Measurements from ENCODE around the gene LOXHD1.

The LOXHD1 gene

GRCh38 chr18:46657115-46657955, at the start of gene LOXHD1:
Gene LOXHD1, minus strand, starts transcription at chr18:46657220. Its CDS starts 187 bp downstream, at chr18:46657033.
- DNase-seq, result no peak

GRCh38 chr18:46705521-46705920, 48.5 kb upstream of the LOXHD1 start:
- DNase-seq, result no peak

GRCh38 chr18:46704816-46705215, 47.8 kb upstream of the LOXHD1 start:
- no peak for DNase-seq

GRCh38 chr18:46704189-46704588, 47.2 kb upstream of the LOXHD1 start:
- DNase-seq, result no peak

- DNase-seq, result no peak
Observed at GRCh38 chr18:46702471-46702870, 45.5 kb upstream of the LOXHD1 start.

GRCh38 chr18:46700066-46700824, 43.2 kb upstream of the LOXHD1 start:
- no peak for DNase-seq

- DNase-seq, result no peak
Observed at GRCh38 chr18:46696702-46697101, 39.7 kb upstream of the LOXHD1 start.

GRCh38 chr18:46696268-46696667, 39.2 kb upstream of the LOXHD1 start:
- DNase-seq, result no peak

- DNase-seq, result no peak
Observed at GRCh38 chr18:46693996-46694395, 37.0 kb upstream of the LOXHD1 start.

- no peak for DNase-seq
Observed at GRCh38 chr18:46688853-46689525, 32.0 kb upstream of the LOXHD1 start.

GRCh38 chr18:46686186-46686585, 29.2 kb upstream of the LOXHD1 start:
- no peak for DNase-seq

- DNase-seq, result no peak
Observed at GRCh38 chr18:46683252-46683651, 26.2 kb upstream of the LOXHD1 start.

GRCh38 chr18:46680784-46681695, 24.0 kb upstream of the LOXHD1 start:
- no peak for DNase-seq

- DNase-seq, result no peak
Observed at GRCh38 chr18:46679846-46680598, 23.0 kb upstream of the LOXHD1 start.

GRCh38 chr18:46678785-46679399, 21.9 kb upstream of the LOXHD1 start:
- DNase-seq, result no peak

- no peak for DNase-seq
Observed at GRCh38 chr18:46678041-46678440, 21.0 kb upstream of the LOXHD1 start.

GRCh38 chr18:46677611-46678010, 20.6 kb upstream of the LOXHD1 start:
- DNase-seq, result no peak

GRCh38 chr18:46676182-46676835, 19.3 kb upstream of the LOXHD1 start:
- DNase-seq, result no peak

- DNase-seq, result no peak
Observed at GRCh38 chr18:46675112-46675511, 18.1 kb upstream of the LOXHD1 start.
